ENCODE results near the gene MAP4K4. TPM values are rescaled to one million over a fixed set of nuclear protein-coding genes. Genes with fewer than 3 reads are reported as not detected.

MAP4K4 gene
- total RNA-seq, 2 experiments from 2014 or later, result 25.2 to 25.8 TPM

GRCh38 chr2:101833890-101834523, 136.5 kb downstream of the MAP4K4 start:
- ChIA-PET POLR2A (no interaction called here), CTCF (interaction anchor here (0.7 kb wide), 1 partner anchor 492 kb away, joined by 4 read pairs; no protein-coding TSS in a partner anchor)

GRCh38 chr2:101837354-101837753, 139.8 kb downstream of the MAP4K4 start:
- CTCF ChIA-PET, result interaction anchor here (0.7 kb wide), 1 partner anchor 622 kb away, joined by 3 read pairs; no protein-coding TSS in a partner anchor
- POLR2A ChIA-PET, result no interaction called here

GRCh38 chr2:101841679-101842327, 144.3 kb downstream of the MAP4K4 start:
- CTCF ChIA-PET, result no interaction called here
- POLR2A ChIA-PET, result no interaction called here

- POLR2A ChIA-PET, result no interaction called here
- CTCF ChIA-PET, result no interaction called here
These were observed 145.0 kb downstream of the MAP4K4 start for GRCh38 chr2:101842471-101842870.

- ChIA-PET POLR2A (no interaction called here), CTCF (no interaction called here)
These were observed 145.5 kb downstream of the MAP4K4 start for GRCh38 chr2:101843048-101843447.

- CTCF ChIA-PET, result no interaction called here
- POLR2A ChIA-PET, result no interaction called here
These were observed 146.0 kb downstream of the MAP4K4 start for GRCh38 chr2:101843471-101843870.

GRCh38 chr2:101844055-101844635, 146.6 kb downstream of the MAP4K4 start:
- CTCF ChIA-PET, result no interaction called here
- POLR2A ChIA-PET, result no interaction called here

- POLR2A ChIA-PET, result no interaction called here
- CTCF ChIA-PET, result no interaction called here
These were observed 149.5 kb downstream of the MAP4K4 start for GRCh38 chr2:101846973-101847372.

- ChIA-PET CTCF (no interaction called here), POLR2A (no interaction called here)
These were observed 150.3 kb downstream of the MAP4K4 start for GRCh38 chr2:101847661-101848339.

- POLR2A ChIA-PET, result no interaction called here
- CTCF ChIA-PET, result no interaction called here
These were observed 151.4 kb downstream of the MAP4K4 start for GRCh38 chr2:101848769-101849410.

GRCh38 chr2:101850450-101850849, 152.9 kb downstream of the MAP4K4 start:
- ChIA-PET POLR2A (no interaction called here), CTCF (interaction anchor here (1.2 kb wide), 1 partner anchor 19 kb away, joined by 3 read pairs; no protein-coding TSS in a partner anchor)

- CTCF ChIA-PET, result interaction anchor here (1.1 to 1.2 kb wide), 2 partner anchors 20 to 37 kb away, joined by 3 read pairs; no protein-coding TSS in a partner anchor
- POLR2A ChIA-PET, result no interaction called here
These were observed 153.5 kb downstream of the MAP4K4 start for GRCh38 chr2:101850991-101851390.

GRCh38 chr2:101852824-101853223, 155.3 kb downstream of the MAP4K4 start:
- CTCF ChIA-PET, result no interaction called here

GRCh38 chr2:101854877-101855276, 157.4 kb downstream of the MAP4K4 start:
- CTCF ChIA-PET, result no interaction called here

More at GRCh38 chr2:101852824-101853223, 155.3 kb downstream of the MAP4K4 start:
- POLR2A ChIA-PET, result no interaction called here

GRCh38 chr2:101855776-101856175, 158.3 kb downstream of the MAP4K4 start:
- CTCF ChIA-PET, result no interaction called here
- POLR2A ChIA-PET, result interaction anchor here (0.6 kb wide), 1 partner anchor 371 kb away, joined by 8 read pairs; no protein-coding TSS in a partner anchor

More at GRCh38 chr2:101854877-101855276, 157.4 kb downstream of the MAP4K4 start:
- POLR2A ChIA-PET, result no interaction called here

- POLR2A ChIA-PET, result no interaction called here
- CTCF ChIA-PET, result no interaction called here
These were observed 160.7 kb downstream of the MAP4K4 start for GRCh38 chr2:101858246-101858645.

- ChIA-PET POLR2A (no interaction called here), CTCF (no interaction called here)
These were observed 161.4 kb downstream of the MAP4K4 start for GRCh38 chr2:101858910-101859309.

- ChIA-PET POLR2A (no interaction called here), CTCF (interaction anchor here (1.0 kb wide), 1 partner anchor 384 kb away, joined by 4 read pairs; no protein-coding TSS in a partner anchor)
These were observed 162.1 kb downstream of the MAP4K4 start for GRCh38 chr2:101859604-101860003.

- ChIA-PET POLR2A (no interaction called here), CTCF (interaction anchor here (1.0 kb wide), 1 partner anchor 383 kb away, joined by 4 read pairs; no protein-coding TSS in a partner anchor)
These were observed 162.7 kb downstream of the MAP4K4 start for GRCh38 chr2:101860157-101860556.

GRCh38 chr2:101860782-101861181, 163.3 kb downstream of the MAP4K4 start:
- CTCF ChIA-PET, result no interaction called here
- POLR2A ChIA-PET, result no interaction called here

Data from activated CD8-positive, alpha-beta memory T cell treated with anti-CD3 and anti-CD28 coated beads for 36 hours (primary cell).